ENCODE data around the gene RAB11B. TPM values are rescaled to one million over a fixed set of nuclear protein-coding genes. Genes with fewer than 3 reads are reported as not detected.

Gene RAB11B
- total RNA-seq, 2 donors from 2014 or later = 68.8 to 69.2 TPM

GRCh38 chr19:8393192-8393870 is 3.2 kb downstream of the RAB11B start:
- no peaks in the 10 kb centered on the region for H3K9me3 Mint-ChIP-seq
- ATAC-seq (replicated peaks in 1 of 2) (no peak), DNase-seq (no peak)
- H3K27ac Mint-ChIP-seq = no peak overlapping the region
- peaks cover 43% of the 10 kb centered on the region for H3K4me1 Mint-ChIP-seq (ENCODE audit: low read depth)
- H3K36me3 Mint-ChIP-seq (ENCODE audit: insufficient read depth in 2 of 2) = peaks cover 0 to 2% of the 10 kb centered on the region in 2 donors
- H3K27me3 Mint-ChIP-seq (ENCODE audit: low read depth) = no peaks in the 10 kb centered on the region
- no peak overlapping the region for H3K4me3 Mint-ChIP-seq

DNA sequence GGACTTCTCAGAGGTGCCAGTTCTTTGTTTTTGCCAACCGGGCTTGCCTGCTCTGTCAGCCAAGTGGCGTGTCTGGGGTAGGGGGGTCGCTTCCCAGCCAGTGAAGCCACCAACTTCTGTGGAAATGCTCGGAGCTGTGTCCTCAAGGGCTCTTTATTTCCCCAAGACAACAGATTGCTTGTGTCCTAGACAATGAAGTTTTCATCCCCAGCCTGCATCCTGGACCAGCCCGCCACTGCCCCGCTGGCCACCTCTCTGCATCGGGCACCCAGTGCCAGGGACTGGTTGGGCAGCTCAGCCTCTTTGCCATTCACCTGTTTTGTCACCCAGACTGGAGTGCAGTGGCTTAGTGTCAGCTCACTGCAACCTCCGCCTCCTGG is 3.7 kb downstream of the RAB11B start:
- peaks cover 0 to 2% of the 10 kb centered on the region in 2 donors for H3K36me3 Mint-ChIP-seq (ENCODE audit: insufficient read depth in 2 of 2)
- H3K4me1 Mint-ChIP-seq (ENCODE audit: low read depth) = peaks cover 43% of the 10 kb centered on the region
- peak overlapping the region; percentile 86 for H3K27ac Mint-ChIP-seq
- no peaks in the 10 kb centered on the region for H3K9me3 Mint-ChIP-seq
- H3K27me3 Mint-ChIP-seq (ENCODE audit: low read depth) = no peaks in the 10 kb centered on the region
- ATAC-seq (replicated peaks in 1 of 2) (no peak), DNase-seq (no peak)
- no peak overlapping the region for H3K4me3 Mint-ChIP-seq

GRCh38 chr19:8395621-8396082 is 5.5 kb downstream of the RAB11B start:
- no peaks in the 10 kb centered on the region for H3K9me3 Mint-ChIP-seq
- H3K27me3 Mint-ChIP-seq (ENCODE audit: low read depth) = no peaks in the 10 kb centered on the region
- H3K36me3 Mint-ChIP-seq (ENCODE audit: insufficient read depth in 2 of 2) = peaks cover 2 to 3% of the 10 kb centered on the region in 2 donors
- no peak for ATAC-seq (replicated peaks in 1 of 2)
- H3K27ac Mint-ChIP-seq = no peak overlapping the region
- no peak for DNase-seq
- no peak overlapping the region for H3K4me3 Mint-ChIP-seq
- H3K4me1 Mint-ChIP-seq (ENCODE audit: low read depth) = peaks cover 37% of the 10 kb centered on the region

- Mint-ChIP-seq H3K4me3 (no peak overlapping the region), H3K4me1 (ENCODE audit: low read depth) (peaks cover 32% of the 10 kb centered on the region)
Measured at GRCh38 chr19:8396185-8396562, 6.0 kb downstream of the RAB11B start.

GRCh38 chr19:8396563-8397203 is 6.5 kb downstream of the RAB11B start:
- DNase-seq = peak; percentile 81
- H3K4me1 Mint-ChIP-seq (ENCODE audit: low read depth) = peaks cover 28% of the 10 kb centered on the region
- H3K27me3 Mint-ChIP-seq (ENCODE audit: low read depth) = no peaks in the 10 kb centered on the region
- peak; percentile 83 to 85 for ATAC-seq (replicated peaks in 1 of 2)
- peaks cover 2 to 3% of the 10 kb centered on the region in 2 donors for H3K36me3 Mint-ChIP-seq (ENCODE audit: insufficient read depth in 2 of 2)
- no peak overlapping the region for H3K4me3 Mint-ChIP-seq
- no peaks in the 10 kb centered on the region for H3K9me3 Mint-ChIP-seq
- H3K27ac Mint-ChIP-seq = no peak overlapping the region

More at GRCh38 chr19:8396185-8396562, 6.0 kb downstream of the RAB11B start:
- Mint-ChIP-seq H3K36me3 (ENCODE audit: insufficient read depth in 2 of 2) (peaks cover 2 to 3% of the 10 kb centered on the region in 2 donors), H3K27me3 (ENCODE audit: low read depth) (no peaks in the 10 kb centered on the region), H3K27ac (peak overlapping the region; percentile 30), H3K9me3 (no peaks in the 10 kb centered on the region)
- DNase-seq = no peak
- ATAC-seq (replicated peaks in 1 of 2) = no peak

GRCh38 chr19:8397271-8397670 is 7.1 kb downstream of the RAB11B start:
- Mint-ChIP-seq H3K27ac (peak overlapping the region; percentile 84), H3K4me1 (ENCODE audit: low read depth) (peaks cover 22% of the 10 kb centered on the region), H3K27me3 (ENCODE audit: low read depth) (no peaks in the 10 kb centered on the region), H3K4me3 (no peak overlapping the region), H3K9me3 (no peaks in the 10 kb centered on the region), H3K36me3 (ENCODE audit: insufficient read depth in 2 of 2) (peaks cover 2 to 3% of the 10 kb centered on the region in 2 donors)
- no peak for DNase-seq
- no peak for ATAC-seq (replicated peaks in 1 of 2)

DNA sequence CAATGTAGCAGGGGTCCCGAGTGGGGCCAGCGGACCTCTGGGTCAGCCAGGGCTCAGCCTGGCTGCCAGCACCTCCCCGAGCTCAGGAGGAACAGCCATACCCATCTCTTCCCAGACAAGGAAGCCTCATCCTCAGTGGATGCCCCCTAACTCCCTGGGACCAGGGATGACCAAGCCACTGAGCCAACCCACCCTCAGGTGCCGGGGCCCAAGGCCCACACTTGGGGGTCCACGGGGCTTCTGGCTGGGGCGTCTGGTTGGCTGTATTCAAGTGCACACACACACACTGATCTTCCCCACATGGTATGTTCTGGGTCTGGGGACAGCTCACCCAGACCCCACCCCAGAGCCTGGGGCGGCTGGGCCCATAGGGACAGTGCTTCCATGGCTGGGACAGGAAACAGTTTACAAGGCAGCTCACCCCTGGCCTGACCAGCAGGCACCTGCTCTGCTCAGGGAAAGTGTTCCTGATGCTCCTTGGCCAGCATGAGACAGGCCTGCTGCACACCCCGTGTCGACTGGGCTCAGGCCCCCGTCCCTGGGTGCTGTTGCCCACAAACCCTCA is 7.7 kb downstream of the RAB11B start:
- Mint-ChIP-seq H3K27me3 (ENCODE audit: low read depth) (no peaks in the 10 kb centered on the region), H3K4me3 (no peak overlapping the region), H3K36me3 (ENCODE audit: insufficient read depth in 2 of 2) (peaks cover 2 to 3% of the 10 kb centered on the region in 2 donors), H3K4me1 (ENCODE audit: low read depth) (peaks cover 20% of the 10 kb centered on the region), H3K27ac (no peak overlapping the region), H3K9me3 (no peaks in the 10 kb centered on the region)
- ATAC-seq (replicated peaks in 1 of 2) = no peak
- no peak for DNase-seq

DNA sequence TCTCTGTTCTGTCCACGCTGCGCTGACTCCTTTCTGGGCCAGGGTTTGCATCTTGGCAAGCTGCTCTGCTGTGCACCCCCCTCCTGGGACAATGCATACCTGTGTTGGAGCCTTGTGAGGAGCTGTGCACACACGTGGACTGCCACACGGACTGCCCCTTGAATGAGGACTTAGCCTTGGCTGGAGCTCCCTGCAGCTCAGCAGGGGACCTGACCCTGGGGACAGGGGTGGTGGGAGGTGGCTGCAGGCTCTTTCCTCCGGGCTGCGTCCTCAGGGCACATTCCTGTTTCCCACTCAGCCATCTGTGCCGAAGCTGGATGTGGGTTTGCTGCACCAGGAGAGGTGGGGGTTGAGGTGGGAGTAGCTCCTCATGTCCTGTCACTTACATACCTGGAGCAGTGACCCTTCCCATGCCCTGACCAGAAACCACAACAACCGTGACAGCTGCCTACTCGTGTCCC is 8.2 kb downstream of the RAB11B start:
- Mint-ChIP-seq H3K27ac (no peak overlapping the region), H3K4me1 (ENCODE audit: low read depth) (peaks cover 16% of the 10 kb centered on the region), H3K4me3 (no peak overlapping the region), H3K27me3 (ENCODE audit: low read depth) (no peaks in the 10 kb centered on the region), H3K36me3 (ENCODE audit: insufficient read depth in 2 of 2) (peaks cover 2 to 3% of the 10 kb centered on the region in 2 donors), H3K9me3 (no peaks in the 10 kb centered on the region)
- ATAC-seq (replicated peaks in 1 of 2) (no peak), DNase-seq (no peak)

DNA sequence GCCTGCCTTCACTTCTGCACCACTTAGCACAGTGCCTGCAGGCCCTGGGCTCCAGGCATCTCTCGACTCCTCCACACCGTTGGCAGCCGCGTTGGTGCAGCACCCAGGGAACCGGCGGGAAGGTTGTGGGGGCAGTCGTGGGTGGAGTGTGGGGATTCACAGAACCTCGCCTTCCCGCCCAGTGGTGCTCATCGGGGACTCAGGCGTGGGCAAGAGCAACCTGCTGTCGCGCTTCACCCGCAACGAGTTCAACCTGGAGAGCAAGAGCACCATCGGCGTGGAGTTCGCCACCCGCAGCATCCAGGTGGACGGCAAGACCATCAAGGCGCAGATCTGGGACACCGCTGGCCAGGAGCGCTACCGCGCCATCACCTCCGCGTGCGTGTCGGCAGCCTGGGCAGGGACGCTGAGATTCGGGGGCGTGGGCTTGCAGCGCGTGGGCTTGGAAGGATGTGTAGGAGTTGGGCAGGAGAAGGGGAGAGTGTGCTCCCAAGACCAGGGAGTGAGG is 9.6 kb downstream of the RAB11B start:
- no peak overlapping the region for H3K27ac Mint-ChIP-seq
- peaks cover 16% of the 10 kb centered on the region for H3K4me1 Mint-ChIP-seq (ENCODE audit: low read depth)
- H3K27me3 Mint-ChIP-seq (ENCODE audit: low read depth) = no peaks in the 10 kb centered on the region
- H3K4me3 Mint-ChIP-seq = no peak overlapping the region
- DNase-seq (no peak), ATAC-seq (replicated peaks in 1 of 2) (no peak)
- H3K36me3 Mint-ChIP-seq (ENCODE audit: insufficient read depth in 2 of 2) = peaks cover 2 to 3% of the 10 kb centered on the region in 2 donors
- no peaks in the 10 kb centered on the region for H3K9me3 Mint-ChIP-seq

DNA sequence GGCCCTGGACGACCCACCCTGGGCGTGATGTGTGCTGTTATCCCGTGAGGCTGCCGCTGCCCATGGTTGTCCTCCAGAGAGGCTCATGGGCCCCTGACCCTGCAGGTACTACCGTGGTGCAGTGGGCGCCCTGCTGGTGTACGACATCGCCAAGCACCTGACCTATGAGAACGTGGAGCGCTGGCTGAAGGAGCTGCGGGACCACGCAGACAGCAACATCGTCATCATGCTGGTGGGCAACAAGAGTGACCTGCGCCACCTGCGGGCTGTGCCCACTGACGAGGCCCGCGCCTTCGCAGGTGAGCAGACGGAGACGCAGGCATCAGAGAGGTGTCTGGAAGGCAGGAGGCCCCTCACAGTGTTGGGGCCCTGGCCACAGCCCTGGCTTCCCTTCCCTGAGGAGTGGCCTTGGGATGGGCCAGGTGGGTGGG is 11.8 kb downstream of the RAB11B start:
- DNase-seq = no peak
- Mint-ChIP-seq H3K27me3 (ENCODE audit: low read depth) (no peaks in the 10 kb centered on the region), H3K36me3 (ENCODE audit: insufficient read depth in 2 of 2) (peaks cover 1 to 2% of the 10 kb centered on the region in 2 donors), H3K9me3 (no peaks in the 10 kb centered on the region), H3K27ac (no peak overlapping the region), H3K4me3 (no peak overlapping the region), H3K4me1 (ENCODE audit: low read depth) (peaks cover 5% of the 10 kb centered on the region)
- no peak for ATAC-seq (replicated peaks in 1 of 2)

DNA sequence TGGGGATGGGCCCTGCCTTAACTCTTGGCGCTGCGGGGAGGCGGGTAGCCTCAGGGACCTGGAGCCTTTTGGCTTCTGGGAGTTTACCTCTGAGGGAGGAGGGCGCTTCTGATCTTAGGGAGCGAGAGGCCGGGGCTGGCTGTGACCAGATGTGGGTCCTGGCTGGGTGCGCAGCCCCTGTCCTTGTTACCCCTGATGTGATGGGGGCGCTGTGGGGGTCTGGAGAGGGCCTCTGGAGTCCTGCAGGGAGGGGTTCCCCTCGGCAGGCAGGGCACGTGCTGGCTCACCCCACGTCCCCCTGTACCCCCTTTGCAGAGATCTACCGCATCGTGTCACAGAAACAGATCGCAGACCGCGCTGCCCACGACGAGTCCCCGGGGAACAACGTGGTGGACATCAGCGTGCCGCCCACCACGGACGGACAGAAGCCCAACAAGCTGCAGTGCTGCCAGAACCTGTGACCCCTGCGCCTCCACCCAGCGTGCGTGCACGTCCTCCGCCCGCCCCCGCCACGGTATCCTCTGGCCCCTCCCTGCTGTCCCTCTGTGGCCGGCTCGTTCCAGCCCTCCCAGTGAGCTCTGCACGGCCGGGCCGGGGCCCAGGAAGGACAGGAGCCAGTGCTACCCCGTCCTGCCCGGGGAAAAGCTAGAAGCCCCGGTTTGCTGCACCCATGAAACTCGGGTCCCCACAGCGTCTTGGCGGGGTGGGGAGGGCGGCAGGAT is 13.1 kb downstream of the RAB11B start:
- no peak overlapping the region for H3K4me3 Mint-ChIP-seq
- H3K27ac Mint-ChIP-seq = no peak overlapping the region
- DNase-seq (no peak), ATAC-seq (replicated peaks in 1 of 2) (no peak)
- H3K4me1 Mint-ChIP-seq (ENCODE audit: low read depth) = no peaks in the 10 kb centered on the region
- no peaks in the 10 kb centered on the region for H3K9me3 Mint-ChIP-seq
- peaks cover 1 to 2% of the 10 kb centered on the region in 2 donors for H3K36me3 Mint-ChIP-seq (ENCODE audit: insufficient read depth in 2 of 2)
- H3K27me3 Mint-ChIP-seq (ENCODE audit: low read depth) = no peaks in the 10 kb centered on the region

DNA sequence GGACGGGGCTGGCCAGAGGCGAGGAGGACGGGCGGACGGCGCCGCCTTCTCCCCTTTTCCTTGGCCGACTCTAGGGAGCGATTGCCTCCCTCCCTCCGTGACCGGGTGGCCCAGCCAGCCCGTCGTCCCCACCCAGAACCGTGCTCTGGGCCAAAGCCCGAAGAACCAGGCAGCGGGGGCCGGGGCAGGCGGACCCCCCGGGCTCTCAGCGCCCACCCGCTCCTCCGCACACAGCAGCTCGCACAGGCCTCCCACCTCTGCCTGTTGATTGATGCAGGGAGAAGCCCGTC is 13.6 kb downstream of the RAB11B start:
- Mint-ChIP-seq H3K27ac (no peak overlapping the region), H3K4me3 (no peak overlapping the region), H3K27me3 (ENCODE audit: low read depth) (no peaks in the 10 kb centered on the region), H3K4me1 (ENCODE audit: low read depth) (no peaks in the 10 kb centered on the region), H3K36me3 (ENCODE audit: insufficient read depth in 2 of 2) (peaks cover 1 to 2% of the 10 kb centered on the region in 2 donors), H3K9me3 (no peaks in the 10 kb centered on the region)
- no peak for ATAC-seq (replicated peaks in 1 of 2)
- no peak for DNase-seq
